Measurements from ENCODE around the gene SEZ6. TPM values are rescaled to one million over a fixed set of nuclear protein-coding genes. Genes with fewer than 3 reads are reported as not detected.
A peak's percentile ranks its signal among the peaks of the same experiment; 100 is the strongest.

The SEZ6 gene
- total RNA-seq, 1 experiment from 2014 or later, result 0.52 TPM

DNA sequence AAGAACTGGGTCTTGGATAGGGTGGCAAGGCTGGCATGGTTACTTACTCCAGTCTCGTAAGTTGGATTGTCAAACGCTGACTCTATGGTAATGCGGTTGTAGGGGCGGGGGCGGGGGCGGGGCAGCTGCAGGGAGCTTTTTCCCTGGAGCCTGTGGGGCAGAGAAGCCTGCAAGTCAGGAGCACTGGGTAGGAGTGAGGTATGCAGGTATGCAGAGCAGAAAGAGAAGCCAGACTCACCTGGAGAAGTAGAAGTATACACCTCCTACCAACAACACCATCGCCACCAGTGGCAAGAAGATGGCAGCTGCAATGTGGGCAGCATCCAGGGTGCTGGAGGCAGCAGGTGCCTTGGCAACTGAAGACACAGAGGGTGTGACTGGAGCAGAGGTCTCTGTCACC lies 49.7 kb downstream of the SEZ6 start:
- no peak for DNase-seq (ENCODE audit: low spot score)

DNA sequence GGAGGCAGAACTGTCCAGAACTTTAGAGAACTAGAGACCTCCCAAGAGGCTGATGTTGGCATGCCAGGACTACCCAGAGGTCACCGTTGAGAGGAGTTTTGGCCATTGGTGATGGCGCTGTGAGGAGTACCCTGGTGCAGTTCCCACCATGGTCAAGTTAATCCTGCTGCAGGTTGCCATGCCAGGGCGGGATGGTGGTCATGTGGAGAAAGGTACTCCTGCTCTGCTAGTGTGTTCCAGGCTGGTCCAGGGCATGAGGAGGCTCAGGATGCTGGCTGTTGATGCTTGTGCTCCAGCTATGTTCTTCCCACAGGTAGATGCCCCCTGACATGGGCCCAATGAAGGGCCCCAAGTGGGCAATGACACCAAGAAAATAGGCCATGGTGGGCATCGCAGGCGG lies 50.4 kb downstream of the SEZ6 start:
- DNase-seq (ENCODE audit: low spot score), result no peak

DNA sequence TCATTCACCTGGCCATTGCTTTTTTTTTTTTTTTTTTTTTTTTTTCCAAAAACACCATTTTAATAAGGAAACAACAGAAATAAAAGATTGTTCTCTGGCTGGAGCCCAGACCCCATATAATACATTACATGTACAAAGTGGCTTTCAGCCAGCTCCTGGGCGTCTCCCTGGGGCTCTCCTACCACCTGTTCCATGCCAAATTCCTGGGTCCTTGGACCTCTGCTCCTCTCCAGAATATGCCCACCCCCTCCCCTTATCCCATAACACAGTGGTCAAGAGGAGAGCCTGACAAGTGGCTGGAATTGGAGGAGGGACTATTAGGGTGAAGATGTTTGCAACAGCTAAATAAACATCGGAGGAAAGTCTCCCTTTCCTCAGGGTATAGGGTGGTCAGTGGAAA lies 50.9 kb downstream of the SEZ6 start:
- no peak for DNase-seq (ENCODE audit: low spot score)

DNA sequence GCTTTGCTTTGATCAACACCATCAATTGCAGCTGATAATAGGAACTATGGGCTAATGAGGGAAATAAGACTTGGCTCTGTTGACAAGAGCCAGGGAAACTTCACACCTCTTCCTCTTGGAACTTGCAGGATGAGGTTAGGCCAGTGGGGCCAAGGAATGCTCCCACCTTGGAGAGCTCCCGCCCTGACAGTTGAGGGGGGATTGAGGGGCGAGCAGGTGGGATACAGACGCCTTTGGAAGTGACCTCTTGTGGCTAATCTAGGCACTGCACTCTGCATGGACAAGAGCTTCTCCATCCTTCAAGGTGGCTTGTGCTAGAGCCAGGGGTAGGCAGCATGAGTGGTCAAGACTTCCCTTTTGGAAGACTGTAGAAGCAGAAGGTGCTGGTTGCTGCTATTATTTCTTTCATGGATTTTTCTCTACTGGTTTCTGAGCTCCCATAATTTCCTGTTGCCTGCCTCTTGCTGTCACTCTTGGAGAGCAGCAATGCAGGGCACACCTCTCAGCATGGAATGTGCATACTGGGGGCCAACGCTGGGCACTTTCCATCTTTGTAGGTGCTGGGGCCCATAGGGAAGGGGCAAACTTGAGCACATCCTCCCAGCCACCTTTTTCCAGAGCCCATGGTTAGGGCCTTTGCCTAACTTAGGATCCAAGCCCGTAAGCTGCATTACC lies 52.3 kb downstream of the SEZ6 start:
- DNase-seq (ENCODE audit: low spot score), result no peak

DNA sequence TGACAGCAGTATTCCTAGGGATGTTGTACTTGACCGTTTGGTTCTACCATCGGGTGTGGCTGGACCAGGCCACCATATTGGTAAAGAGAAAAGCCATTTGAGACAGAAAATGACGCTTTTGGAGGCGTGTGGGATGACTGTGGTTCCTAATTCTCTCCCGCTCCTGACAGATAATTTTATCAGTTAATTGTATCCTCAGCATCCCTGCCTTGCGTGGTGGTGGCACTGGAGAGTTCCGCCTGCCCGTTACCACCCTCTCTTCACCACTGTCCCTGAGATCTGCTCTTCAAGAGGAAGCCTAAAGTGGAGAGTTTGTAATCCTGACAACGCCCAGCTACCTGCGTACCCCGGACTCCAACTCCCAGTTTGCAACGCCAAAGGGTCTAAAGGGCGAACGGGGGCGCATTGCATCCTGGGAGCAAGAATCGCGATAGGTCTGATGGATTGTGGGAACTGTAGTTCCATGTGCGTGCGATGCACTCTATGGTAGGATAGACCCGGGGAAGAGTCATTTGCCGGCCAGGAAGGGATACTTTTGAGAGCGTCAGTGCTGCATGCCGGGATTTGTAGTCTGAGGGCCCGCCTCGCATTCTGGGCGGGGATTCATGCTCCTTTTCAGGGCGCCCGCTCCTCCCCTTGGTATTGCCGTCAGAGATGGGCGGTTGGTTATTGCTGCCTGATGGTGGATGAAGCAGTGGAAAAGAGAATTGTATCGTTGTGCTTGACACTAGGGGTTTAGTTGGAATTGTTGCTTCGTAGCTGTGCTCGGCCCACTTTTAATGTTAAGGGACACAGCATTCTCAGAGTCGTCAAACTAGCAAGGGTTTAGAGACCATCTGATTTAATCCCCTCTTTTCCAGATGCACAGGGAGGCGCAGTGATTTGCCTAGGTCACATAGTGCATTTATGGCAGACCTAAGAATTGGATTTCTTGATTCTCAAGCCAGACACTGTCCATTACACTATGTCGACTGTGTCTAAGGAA lies 53.5 kb downstream of the SEZ6 start:
- peak; percentile 100 for DNase-seq (ENCODE audit: low spot score)

DNA sequence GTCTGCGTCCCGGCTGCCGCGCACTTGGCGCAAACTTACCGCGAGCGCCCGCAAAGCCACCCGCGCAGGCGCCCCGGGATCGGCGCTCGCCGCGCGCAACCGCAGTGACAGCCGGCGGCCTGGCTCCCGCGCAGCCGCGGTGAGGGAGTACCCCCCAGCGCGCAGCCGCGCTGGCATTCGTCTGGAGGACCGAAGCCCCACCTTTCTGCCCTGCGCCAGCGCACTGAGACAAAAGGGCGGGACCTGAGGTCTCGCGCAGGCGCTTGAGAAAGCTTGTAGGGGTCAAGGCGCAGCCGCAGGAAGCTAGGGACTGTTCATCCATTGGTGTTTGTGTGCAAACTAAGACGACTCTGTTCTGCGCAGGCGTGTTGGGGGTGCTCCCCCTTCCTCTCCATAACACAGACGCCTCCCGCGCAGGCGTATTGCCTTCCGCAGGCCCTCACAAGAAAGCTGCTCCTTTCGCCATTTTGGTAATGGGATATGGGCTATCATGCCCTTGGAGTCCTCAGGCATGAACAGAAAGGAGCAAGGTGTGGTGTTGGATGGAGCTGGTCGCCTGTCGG lies 54.3 kb downstream of the SEZ6 start, which contains the start of gene PHF12:
TSS of gene PHF12 (minus strand) at position 91 of the 563 bp plus-strand sequence. CDS start 558 bp downstream, outside the sequence.
- DNase-seq (ENCODE audit: low spot score), result peak; percentile 100

DNA sequence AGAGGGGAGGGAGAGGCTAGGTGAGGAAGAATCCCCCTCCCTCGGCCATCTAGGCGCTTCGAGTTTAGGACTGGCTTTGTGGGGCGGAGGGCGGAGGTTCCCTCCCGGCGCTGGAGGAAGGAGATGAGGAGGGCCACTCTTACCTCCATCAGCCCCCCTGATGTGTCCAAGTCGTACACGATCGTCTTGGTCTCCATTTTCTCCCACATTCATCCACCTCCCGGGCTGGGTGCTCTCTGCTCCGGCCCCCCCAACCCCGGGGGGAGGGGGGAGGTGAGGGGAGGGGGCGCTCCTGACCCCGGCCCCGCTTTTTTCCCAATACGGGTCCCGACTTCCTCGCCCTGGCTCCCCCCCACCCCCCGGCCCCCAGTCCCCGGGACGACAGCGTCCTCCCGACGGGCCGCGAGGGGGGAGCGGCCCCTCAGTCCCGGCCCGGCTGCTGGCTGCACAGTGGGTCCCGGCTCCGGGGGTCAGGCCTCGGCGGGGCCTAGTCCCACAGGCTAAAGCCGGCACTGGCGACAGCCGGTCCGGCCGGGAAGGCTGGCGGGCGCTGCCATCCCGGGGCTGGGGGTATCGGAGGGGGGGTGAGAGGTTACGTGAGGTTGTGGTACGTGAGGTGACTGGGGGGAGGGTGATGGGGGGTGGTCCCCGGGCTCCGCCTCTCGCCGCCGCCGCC lies 54.9 kb downstream of the SEZ6 start:
- no peak for DNase-seq (ENCODE audit: low spot score)

DNA sequence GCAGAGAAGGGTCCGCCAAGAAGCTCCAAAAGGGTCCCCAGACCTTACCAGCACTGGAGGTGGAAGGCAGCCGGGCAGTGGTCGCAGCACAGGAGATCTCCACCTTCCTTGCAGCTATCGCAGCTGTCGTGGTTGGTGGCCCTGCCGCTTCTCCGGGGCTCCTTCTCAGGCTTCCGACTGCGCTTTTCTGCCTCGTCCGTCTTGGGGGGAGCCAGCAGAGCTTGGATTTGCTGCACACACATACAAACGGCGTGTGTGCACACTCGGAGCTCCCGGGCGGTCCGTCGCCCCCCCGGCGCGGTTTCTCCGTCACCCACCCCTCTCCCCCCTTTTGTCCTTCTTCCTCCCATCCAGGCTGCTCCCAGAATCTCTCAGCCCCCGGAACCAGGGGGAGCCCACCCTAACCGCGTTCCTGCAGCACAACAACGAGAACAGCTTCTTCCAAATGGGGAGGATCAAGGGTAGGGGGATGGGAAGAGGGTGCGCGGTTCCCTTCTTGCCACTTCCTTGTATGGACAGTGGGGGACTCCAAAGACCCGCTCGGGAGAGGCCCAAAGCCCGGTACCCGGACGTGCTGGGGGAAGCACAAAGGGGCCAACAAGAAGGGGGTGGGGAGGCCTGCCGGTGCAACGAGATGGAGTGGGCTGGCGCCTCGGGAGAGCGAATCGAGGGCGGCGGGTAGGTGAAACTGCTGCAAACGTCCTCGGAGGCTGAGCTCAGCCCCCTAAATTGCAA lies 55.6 kb downstream of the SEZ6 start:
- DNase-seq (ENCODE audit: low spot score), result no peak

DNA sequence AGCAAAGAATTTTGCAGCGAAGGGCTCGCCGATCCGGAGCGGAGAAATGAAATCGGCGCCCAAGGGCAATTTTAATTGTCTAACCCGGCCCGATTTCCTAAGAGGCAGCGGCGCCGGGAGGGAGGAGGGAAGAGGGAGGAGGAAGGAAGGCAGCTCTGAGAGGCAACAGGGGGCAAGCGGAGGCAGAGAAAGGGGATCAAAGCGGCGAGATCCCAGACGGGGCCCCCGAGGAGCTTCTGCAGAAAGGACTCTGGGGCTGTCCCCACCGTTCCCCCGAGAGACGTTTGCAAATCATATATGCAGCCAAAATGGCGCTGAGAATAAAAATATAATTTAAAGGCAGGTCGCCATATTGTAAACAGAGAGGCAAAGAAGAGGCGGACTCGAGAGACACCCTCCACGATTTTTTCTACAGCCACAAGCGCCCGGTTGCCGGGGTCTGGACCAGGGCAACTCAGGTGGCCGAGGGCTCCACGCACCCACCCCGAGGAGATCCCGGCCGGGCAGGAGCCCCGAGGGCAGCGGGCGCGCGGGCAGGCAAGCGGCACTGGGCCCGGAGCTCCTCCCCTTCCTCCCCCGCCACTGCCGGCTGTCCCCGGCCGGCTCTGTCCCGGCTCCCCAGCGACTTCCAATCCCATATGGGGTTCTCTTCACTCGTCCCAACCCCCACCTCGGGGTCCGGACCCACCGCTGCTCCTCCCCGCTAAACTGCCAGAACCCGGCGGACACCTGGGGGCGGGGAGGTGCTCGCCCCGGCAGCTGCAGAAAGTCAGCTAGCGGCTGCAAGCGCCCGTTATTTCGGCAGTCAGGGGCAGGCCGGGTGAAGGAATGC lies 56.4 kb downstream of the SEZ6 start:
- no peak for DNase-seq (ENCODE audit: low spot score)

DNA sequence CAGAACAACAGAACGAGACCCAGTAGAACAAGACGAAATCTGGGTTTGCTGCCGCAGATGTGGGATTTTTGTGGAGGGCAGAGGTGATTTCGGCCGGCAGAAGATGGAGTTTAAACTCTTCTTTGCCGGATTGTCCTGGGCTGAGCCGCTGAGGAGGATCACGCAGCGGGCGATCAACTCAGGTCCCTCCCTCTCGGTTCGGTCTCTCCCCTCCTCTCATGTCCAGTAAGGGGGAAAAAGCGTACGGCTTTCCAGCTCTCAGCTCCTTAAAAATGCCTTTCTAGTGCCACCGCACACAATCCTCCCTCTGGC lies 57.0 kb downstream of the SEZ6 start:
- no peak for DNase-seq (ENCODE audit: low spot score)

DNA sequence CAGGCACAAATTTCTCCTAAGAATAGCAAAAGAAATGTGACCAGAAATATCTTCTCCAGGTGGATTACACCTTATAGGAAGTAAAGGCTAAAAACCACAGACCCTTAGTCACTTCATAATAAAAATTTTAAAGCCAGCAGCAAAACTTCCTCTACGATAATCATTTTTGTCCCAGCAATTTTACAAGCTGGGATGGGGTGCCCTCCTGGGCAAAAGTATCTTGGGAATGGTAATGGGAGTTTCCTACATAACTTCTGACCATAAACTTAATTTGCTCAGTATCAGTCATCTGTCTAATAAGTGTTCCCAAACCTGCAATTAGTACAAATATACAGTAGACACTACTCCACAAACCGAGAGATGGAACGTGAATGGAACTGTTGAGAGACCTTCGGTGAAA lies 57.5 kb downstream of the SEZ6 start:
- no peak for DNase-seq (ENCODE audit: low spot score)

DNA sequence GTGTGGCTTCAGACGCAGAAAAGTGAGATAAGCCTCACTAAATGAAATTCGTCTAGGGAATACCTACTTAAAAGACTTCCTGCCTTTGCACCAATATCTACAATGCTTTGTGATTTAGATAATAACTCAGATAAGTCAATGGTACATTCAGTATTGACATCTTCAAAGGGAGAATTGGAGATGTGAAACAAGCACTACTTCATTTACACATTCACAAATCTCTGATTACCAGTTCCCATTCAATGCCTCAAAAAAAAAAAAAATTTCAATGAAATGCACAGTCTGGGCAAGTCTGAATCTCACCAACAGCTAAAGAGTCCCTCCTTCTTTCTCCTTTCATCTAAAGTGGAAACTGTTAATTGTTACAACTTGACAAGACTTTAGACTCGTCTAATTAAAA lies 58.2 kb downstream of the SEZ6 start:
- no peak for DNase-seq (ENCODE audit: low spot score)

DNA sequence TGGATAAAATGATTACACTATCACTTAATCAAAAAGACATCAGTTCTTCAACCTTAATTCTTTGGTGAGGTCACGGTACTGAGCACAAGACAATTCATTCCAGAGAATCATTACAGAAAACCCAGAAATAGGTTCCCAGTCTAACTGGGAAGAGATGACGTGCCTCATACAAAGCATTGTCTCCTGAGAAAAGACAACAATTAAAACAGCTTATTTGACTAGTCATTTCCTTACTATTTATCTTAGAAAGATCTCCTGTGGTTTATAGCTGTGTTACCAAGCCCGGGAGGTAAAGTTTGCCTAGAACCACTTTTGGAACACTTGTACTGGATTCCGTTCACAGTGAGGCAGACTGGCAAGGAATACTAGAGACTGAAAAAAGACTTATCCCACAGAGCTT lies 59.6 kb downstream of the SEZ6 start:
- DNase-seq (ENCODE audit: low spot score), result peak; percentile 93

DNA sequence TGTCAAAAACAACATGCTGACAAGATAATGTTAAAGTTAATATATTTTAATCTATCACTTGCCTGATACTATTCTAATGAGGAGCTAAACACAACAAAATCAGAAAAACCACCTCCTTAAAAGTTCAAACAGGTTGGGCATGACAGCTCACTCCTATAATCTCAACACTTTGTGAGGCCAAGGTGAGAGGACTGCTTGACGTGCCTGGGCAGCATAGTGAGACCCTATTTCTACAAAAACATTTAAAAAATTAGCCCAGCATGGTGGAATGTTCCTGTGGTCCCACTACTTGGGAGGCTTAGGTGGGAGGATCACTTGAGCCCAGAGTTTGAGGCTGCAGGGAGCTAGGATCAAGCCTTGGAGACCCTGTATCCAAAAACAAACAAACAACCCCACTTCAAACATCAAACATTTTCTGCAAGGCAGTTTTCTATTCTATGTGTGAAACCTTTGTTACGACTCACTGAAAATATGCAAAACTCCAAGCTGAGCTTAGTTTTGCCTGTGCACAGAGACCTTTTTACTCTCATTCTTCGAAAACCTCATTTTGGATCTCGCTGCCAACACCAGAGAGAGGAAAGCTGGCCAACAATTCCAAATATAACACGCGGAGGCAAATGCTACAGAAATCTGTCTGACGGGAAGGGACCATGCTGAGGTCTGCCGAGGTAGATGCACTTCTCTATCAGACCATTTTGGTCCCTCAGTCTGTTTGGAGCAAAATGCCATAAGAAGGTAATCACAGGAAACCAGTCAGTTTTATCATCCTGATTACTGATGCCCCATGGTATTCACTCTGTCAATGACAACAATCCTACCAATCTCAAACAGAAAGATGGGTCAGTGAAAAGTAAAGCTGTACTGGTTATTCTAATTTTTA lies 60.7 kb downstream of the SEZ6 start:
- no peak for DNase-seq (ENCODE audit: low spot score)

DNA sequence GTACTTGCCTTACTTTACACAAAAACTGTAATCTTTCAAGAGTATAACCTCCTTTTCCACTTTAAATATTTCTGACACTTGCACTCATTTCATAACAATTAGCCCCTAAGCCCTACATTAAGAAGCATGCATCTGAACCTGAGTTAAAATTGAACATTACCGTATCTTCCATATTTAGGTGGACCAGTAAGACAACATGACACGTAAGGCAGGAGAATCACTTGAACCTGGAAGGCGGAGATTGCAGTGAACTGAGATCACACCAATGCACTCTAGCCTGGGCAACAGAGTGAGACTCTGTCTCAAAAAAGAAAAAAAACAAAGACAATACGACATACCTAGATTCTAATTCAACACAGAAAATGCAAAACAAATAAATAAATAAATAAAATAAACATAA lies 61.5 kb downstream of the SEZ6 start:
- DNase-seq (ENCODE audit: low spot score), result no peak

DNA sequence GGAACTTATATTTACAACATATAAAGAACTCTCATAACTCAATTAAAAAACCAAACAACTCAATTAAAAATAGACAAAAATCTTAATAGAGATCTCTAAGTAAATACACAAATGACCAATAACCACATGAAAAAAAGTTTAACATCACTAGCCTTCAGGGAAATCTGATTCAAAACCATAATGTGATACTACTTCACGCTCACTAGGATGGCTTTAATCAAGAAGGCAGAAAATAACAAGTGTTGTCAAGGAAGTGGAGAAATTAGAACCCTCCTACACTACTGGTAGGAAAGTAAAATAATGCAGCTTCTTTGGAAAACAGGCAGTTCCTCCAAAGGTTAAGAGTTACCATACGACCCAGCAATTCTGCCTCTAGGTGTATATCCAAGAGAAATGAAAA lies 62.9 kb downstream of the SEZ6 start:
- DNase-seq (ENCODE audit: low spot score), result no peak

DNA sequence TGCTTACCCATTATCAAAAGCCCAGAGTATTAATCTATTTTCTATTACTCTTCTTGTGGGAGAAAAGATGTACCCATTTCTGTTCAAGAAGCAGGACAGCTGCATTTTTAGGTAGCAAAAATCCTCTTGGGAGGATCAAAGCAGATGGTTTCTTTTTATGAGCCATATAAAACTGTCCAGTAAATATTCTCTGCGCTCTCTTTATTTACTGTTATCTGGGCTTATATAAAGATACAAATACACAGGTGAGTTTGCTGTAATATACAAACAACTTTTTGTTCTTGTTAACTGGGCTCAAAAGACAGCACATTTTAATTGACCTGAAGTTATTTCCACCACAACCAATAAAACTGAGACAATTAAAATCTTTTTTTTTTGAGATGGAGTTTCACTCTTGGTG lies 64.6 kb downstream of the SEZ6 start:
- DNase-seq (ENCODE audit: low spot score), result no peak

DNA sequence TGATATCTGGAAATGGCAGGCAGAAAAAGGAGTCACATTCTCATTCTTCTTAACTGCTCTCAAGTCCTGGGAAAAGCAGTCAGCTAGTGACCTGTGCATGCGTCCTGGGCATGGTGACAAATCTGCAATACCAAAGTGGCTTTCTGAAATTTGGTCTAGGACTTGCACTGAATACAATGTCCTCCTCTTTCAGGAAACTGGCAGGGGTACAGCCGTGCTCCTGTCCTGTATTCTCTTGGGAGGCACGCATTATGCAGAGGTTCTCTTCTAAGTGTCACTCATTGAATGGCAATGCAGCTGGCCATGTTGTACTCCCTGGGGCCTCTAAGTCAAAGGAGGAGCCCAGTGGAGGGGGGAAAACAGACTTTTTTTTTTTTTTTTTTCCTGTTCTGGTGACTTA lies 65.2 kb downstream of the SEZ6 start:
- DNase-seq (ENCODE audit: low spot score), result no peak

DNA sequence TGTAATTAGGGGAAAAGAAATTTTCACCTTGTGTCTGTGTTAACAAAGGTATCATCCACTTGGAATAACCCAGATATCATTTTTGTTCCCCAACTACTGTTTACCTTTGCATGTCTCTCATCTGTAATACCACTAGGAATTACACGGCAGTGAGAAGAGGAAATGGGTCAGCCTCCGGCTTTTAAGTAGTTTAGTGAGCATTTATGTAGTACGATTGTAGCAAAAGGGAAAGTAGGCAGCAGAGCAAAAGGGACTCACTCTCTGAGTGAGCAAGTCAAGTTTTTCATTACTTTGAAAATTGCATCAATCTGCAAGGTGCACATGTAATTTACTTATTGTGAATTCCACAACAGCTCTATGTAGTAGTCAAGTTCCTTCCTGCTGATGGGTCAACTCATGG lies 65.7 kb downstream of the SEZ6 start:
- DNase-seq (ENCODE audit: low spot score), result no peak

DNA sequence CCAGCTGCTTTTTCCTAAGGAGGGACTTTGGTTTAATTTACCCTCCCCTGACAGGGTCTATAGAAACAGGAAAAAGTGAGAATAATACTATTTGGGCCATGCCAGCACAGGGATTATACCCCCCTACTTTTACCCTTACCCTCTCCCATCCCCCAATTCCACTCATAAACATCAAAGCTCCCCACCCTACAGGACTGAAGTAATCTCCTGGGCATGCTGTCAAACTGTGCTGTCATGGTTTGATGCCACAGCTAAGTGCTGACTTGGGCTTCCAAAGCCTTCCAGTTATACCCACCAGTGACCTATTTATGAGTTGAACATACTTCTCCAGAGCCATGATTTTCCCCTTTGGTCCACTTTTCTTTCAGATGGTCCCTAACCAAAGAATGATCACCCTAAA lies 67.3 kb downstream of the SEZ6 start:
- no peak for DNase-seq (ENCODE audit: low spot score)

Measured in A172 (cell line).